HAP-1 (cell line): ENCODE measurements around the gene MIDN.

ENCODE experiments used
- DNase-seq, 2 experiments: peaks; one replicate each; pipeline ENCODE4 v3.0.0-alpha.2; 2016 to 2020; ENCODE audit warnings: low spot score in 2 of 2
- H3K27me3 ChIP-seq: fragments of 250-450 bp; sonication (Bioruptor Pico); 2 replicates; pipeline ENCODE4 v1.5.1; 2020; ENCODE audit warnings: low read depth, mild to moderate bottlenecking, moderate library complexity
- H3K36me3 ChIP-seq: fragments of 250-450 bp; sonication (Bioruptor Pico); replicated peaks from 2 replicates; pipeline ENCODE4 v1.5.1; 2020; ENCODE audit warnings: mild to moderate bottlenecking
- H3K4me1 ChIP-seq: fragments of 250-450 bp; sonication (Bioruptor Pico); 2 replicates; pipeline ENCODE4 v1.5.1; 2020; ENCODE audit warnings: mild to moderate bottlenecking
- H3K4me3 ChIP-seq: fragments of 250-450 bp; sonication (Bioruptor Pico); 2 replicates; pipeline ENCODE4 v1.5.1; 2020; ENCODE audit warnings: mild to moderate bottlenecking, moderate library complexity
- H3K9me3 ChIP-seq: fragments of 250-450 bp; sonication (Bioruptor Pico); 2 replicates; pipeline ENCODE4 v1.5.1; 2020; ENCODE audit warnings: mild to moderate bottlenecking, moderate library complexity
- in situ Hi-C: fragments of 300-500 bp; cut with MboI; formaldehyde crosslinking; loops from 3 replicates; pipeline ENCODE4 v1.14.3; 2020; ENCODE audit warnings: low sequenced_read_pairs, inconsistent platforms, mixed read lengths

MIDN gene

DNA sequence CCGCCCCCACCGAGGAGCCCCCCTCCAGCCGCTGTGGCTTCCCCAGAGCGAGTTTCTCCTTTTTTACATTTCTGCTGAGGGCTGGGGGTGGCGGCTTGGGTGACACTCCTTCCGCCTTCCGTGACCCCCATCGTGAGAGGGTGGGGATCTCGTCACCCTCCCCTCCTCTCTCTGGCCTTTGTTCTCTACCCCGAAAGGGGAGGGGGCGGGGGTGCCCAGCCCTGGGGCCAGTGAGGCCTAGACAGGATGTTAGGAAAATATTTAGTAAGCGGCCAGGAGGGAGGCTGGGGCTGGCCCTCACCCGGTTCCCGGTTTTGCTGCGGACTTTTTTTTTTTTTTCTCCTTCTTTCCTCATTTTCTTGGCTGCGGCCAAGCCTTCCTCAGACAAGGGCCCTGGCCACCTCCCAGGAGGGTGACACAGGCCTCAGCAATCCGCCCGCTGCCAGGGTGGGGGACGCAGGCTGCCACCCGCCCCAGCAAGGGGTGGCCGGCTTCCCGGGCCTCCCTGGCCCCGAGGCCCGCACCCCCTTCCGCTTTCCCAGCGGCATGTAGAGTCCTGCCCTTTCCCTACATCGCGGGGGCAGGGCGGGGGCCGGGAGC lies 3.9 kb downstream of the MIDN start:
- 0 out of 2 replicates have a peak, but pooled peaks cover 4% of the 10 kb centered on the region for H3K4me1 ChIP-seq
- in situ Hi-C loops: no loop called here
- no peaks in the 10 kb centered on the region for H3K27me3 ChIP-seq
- no peak for DNase-seq
- peak overlapping the region; percentile 83 for H3K4me3 ChIP-seq
- H3K36me3 ChIP-seq: peaks cover 51% of the 10 kb centered on the region
- H3K9me3 ChIP-seq: no peaks in the 10 kb centered on the region

DNA sequence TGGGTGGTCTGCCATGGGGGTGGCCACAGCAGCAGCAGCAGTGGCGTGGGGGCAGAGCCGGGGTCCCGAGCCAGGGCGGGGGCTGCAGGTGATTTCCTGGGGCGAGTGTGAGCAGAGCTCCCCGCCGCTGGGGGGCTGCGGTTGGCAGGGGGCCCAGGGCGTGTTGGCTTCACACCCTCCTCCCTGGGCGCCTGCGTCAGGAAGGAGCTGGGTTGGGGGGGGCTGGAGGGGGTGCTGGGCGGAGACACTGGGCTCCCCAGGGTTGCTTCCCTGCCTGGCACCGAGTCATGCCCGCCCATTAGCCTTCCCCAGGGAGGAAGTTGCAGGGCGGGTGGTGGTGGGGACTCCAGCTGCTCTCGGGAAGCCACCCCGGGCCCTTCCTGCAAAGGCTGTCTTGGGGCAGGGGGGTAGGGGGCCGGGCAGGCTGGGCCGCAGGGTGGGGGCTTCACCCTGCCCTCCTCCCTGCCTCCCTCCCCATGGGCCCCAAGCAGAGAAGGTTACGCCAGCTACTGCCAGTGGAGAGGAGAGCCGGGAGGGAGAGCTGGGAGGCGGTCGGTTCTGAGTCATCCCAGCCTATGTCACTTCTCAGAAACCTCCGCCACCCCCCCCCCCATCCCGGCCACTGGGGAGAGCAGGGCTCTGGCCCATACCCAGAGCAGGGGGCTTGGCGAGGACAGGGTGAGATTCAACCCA lies 4.6 kb downstream of the MIDN start:
- DNase-seq: no peak
- H3K4me1 ChIP-seq: 0 out of 2 replicates have a peak, but pooled peaks cover 2% of the 10 kb centered on the region

DNA sequence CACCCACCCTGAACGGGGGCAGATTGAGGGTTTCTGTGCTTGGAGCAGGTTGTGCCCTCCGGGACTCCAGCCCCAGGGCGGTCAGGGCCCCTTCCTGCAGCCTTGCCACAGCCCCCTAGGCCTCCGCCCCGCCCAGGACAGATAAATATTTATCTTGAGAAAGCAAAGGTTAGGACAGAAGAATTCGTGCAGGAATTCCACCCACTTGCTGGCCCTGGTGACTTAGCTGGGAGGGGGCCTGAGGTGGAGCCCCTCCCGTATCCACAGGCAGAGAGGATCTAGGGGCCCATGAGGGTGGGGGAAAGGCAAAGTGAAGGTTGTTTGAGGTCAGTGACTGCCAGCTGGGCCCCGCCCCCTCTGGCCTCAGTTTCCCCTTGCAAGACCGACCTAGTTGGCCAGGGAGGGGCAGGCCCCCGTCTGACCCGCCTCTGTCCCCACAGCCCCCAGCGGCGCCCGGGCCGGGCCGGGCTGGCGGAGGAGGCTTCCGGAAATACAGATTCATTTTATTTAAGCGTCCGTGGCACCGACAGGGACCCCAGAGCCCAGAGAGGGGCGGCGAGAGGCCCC lies 5.2 kb downstream of the MIDN start:
- in situ Hi-C loops: no loop called here
- Histone ChIP-seq H3K27me3 (no peaks in the 10 kb centered on the region), H3K4me3 (no peak overlapping the region), H3K4me1 (no peaks in the 10 kb centered on the region), H3K36me3 (peaks cover 54% of the 10 kb centered on the region), H3K9me3 (no peaks in the 10 kb centered on the region)
- no peak for DNase-seq

More for the DNA sequence above, 4.6 kb downstream of the MIDN start:
- in situ Hi-C loops: no loop called here
- H3K36me3 ChIP-seq: peaks cover 54% of the 10 kb centered on the region
- H3K9me3 ChIP-seq: no peaks in the 10 kb centered on the region
- no peaks in the 10 kb centered on the region for H3K27me3 ChIP-seq
- no peak overlapping the region for H3K4me3 ChIP-seq

DNA sequence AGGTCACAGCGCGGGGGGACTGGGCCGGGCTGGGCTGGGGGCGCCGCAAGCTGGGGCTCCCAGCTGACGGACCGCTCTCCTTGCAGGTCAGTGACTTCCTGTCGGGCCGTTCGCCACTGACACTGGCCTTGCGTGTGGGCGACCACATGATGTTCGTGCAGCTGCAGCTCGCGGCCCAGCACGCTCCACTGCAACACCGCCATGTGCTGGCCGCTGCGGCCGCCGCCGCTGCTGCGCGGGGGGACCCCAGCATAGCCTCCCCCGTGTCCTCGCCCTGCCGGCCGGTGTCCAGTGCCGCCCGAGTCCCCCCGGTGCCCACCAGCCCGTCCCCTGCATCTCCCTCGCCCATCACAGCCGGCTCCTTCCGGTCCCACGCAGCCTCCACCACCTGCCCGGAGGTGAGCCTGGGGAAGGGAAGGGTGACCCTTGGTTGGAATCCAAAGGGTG lies 5.7 kb downstream of the MIDN start:
- H3K4me1 ChIP-seq: no peaks in the 10 kb centered on the region; the same call in 1 of the 2 replicates
- H3K27me3 ChIP-seq: no peaks in the 10 kb centered on the region
- H3K4me3 ChIP-seq: no peak overlapping the region
- no peaks in the 10 kb centered on the region for H3K9me3 ChIP-seq
- H3K36me3 ChIP-seq: peaks cover 54% of the 10 kb centered on the region
- DNase-seq: no peak
- in situ Hi-C loops: no loop called here

DNA sequence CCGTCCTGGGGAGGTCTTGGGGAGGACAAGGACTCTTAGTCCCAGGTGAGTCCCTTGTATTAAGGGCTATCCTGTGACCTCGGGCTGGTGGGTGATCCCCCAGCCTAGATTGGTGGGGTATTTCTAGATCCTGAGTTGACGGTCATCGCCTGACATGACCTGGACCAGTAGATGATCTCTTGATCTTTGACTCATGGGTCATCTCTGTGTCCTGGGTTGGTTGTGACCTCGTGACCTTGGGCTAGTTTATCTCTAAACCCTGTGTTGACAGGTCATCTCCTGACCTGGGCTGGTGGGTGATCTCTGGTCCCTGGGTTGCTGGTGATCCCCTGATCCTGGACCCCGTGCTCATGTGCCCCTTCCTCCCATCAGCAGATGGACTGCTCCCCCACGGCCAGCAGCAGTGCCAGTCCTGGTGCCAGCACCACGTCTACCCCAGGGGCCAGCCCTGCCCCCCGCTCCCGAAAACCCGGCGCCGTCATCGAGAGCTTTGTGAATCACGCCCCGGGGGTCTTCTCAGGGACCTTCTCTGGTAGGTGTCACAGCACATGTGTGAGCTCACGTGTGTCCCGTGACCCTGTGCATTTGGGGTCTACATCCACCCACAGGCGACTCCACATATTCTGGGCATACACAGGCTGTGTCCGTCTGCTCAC lies 6.3 kb downstream of the MIDN start:
- in situ Hi-C loops: no loop called here
- DNase-seq: no peak
- H3K9me3 ChIP-seq: no peaks in the 10 kb centered on the region
- no peak overlapping the region for H3K4me3 ChIP-seq
- no peaks in the 10 kb centered on the region for H3K27me3 ChIP-seq
- peaks cover 4% of the 10 kb centered on the region for H3K4me1 ChIP-seq
- H3K36me3 ChIP-seq: peaks cover 57% of the 10 kb centered on the region

DNA sequence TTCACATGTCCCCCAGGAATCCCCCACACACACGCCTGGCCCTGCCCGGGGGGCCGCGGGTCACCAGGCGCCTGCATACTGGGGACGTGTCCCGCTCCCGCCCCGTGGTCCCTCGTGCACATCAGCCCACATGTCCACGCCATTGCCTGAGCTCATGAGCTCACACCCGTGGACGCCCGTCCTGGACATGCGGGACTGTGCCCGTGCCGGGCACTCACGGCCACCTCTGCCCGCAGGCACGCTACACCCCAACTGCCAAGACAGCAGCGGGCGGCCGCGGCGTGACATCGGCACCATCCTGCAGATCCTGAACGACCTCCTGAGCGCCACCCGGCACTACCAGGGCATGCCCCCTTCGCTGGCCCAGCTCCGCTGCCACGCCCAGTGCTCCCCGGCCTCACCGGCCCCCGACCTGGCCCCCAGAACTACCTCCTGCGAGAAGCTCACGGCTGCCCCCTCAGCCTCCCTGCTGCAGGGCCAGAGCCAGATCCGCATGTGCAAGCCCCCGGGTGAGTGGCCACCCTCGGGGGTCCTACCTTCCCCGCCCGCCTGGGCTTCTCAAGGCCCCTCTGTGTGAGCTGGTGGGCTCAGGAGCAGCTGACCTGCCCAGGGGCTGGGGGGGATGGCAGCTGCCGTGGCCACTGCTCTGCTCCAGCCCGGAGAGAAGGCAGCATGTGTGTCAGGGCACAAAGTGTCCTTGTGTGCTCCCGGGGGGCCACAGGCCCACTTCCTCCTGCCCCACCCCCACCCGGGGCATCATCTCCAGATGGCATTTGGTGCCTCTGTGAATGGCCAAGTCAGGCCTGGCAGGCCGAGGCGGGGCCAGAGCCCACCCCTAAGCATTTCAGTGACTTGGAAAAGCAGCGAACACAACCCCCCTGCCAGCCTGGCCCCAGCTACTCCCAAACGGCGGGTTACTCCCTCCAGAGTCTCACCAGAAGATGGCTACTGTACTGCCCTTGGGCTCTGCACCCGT lies 7.1 kb downstream of the MIDN start:
- no peaks in the 10 kb centered on the region for H3K9me3 ChIP-seq
- no peak overlapping the region for H3K4me3 ChIP-seq
- in situ Hi-C loops: no loop called here
- H3K4me1 ChIP-seq: peaks cover 8% of the 10 kb centered on the region
- H3K36me3 ChIP-seq: peaks cover 57% of the 10 kb centered on the region
- no peak for DNase-seq
- H3K27me3 ChIP-seq: no peaks in the 10 kb centered on the region

DNA sequence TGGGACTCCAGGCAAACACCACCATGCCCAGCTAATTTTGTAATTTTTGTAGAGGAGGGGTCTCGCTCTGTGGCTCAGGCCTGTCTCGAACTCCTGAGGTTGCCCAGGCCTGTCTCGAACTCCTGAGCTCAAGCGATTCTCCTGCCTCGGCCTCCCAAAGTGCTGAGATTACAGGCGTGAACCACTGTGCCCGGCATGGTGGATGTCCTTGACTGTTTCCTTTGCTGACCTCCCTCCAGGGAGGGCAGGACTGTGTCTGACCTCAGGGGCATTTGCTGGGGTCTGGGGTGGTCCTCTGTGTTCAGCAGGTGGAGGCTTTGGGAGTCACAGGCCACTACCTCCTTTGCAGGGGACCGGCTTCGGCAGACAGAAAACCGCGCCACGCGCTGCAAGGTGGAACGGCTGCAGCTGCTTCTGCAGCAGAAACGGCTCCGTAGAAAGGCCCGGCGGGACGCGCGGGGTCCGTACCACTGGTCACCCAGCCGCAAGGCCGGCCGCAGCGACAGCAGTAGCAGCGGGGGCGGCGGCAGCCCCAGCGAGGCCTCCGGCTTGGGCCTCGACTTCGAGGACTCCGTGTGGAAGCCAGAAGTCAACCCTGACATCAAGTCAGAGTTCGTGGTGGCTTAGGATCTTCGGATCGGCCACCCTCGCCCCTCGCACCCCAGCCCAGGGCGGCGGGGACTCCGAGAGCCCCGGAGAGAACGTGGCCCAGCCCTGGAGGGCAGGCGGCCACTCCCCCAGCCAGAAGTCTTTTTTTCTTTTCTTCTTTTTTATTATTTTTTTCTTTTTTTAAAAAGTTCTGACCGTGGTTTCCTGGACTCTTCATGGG lies 8.5 kb downstream of the MIDN start:
- Histone ChIP-seq H3K4me3 (no peak overlapping the region), H3K27me3 (no peaks in the 10 kb centered on the region), H3K36me3 (peaks cover 47% of the 10 kb centered on the region), H3K9me3 (no peaks in the 10 kb centered on the region), H3K4me1 (peaks cover 14% of the 10 kb centered on the region)
- no peak for DNase-seq
- in situ Hi-C loops: no loop called here

DNA sequence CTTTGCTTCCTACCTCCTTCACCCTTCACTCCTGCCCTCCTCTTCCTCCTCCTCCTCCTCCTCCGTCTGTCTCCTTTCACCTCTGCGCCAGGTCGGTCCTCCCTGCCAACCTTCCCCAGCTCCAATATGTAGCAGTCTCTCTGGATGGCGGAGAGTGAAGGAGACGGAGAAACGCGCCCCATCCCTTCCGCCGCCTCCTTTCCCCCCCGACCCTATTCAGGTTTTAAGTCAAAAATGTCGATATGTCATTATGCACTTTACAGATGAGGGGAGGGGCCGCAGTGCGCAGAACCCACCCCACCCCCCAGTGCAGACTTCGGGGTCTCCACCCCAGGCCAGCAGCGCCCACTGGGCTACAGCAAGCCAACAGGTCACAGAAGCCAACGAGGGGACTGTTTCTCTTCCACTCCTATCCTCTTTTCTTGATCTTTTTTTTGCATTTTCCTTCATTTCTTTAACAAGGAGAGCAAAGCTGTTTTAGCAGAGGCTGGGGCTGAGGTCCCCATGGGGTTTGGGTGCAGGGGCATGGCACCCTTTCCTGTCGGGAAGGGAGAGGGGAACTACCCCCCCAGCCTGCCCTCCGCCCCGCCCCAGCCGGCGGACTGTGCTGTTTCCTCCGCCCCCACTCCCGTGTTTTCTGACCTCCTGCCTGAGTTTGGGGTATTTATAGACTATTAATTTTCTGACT lies 9.2 kb downstream of the MIDN start:
- in situ Hi-C loops: no loop called here
- H3K36me3 ChIP-seq: peaks cover 46% of the 10 kb centered on the region
- peaks cover 21% of the 10 kb centered on the region for H3K4me1 ChIP-seq
- H3K27me3 ChIP-seq: no peaks in the 10 kb centered on the region
- no peaks in the 10 kb centered on the region for H3K9me3 ChIP-seq
- DNase-seq: no peak
- no peak overlapping the region for H3K4me3 ChIP-seq

DNA sequence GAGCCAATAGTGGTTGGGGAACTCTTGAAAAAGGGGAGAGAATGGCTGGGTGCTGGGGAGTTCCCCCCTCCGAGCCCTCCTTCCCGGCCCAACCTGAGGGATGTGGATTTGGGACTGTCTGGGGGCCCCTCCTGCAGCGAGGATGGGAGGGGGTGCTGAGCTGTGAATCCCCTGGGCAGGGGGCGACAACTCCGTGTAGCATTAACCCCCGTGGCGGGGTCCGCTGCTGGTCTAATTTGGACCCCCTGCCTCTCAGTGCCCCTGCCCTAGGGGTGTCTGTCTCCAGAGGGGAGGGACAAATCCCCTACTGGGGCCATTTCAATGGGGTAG lies 9.7 kb downstream of the MIDN start:
- no peak for DNase-seq
- peaks cover 23% of the 10 kb centered on the region for H3K4me1 ChIP-seq
- H3K4me3 ChIP-seq: no peak overlapping the region
- H3K36me3 ChIP-seq: peaks cover 46% of the 10 kb centered on the region
- H3K9me3 ChIP-seq: no peaks in the 10 kb centered on the region
- H3K27me3 ChIP-seq: no peaks in the 10 kb centered on the region
- in situ Hi-C loops: no loop called here

DNA sequence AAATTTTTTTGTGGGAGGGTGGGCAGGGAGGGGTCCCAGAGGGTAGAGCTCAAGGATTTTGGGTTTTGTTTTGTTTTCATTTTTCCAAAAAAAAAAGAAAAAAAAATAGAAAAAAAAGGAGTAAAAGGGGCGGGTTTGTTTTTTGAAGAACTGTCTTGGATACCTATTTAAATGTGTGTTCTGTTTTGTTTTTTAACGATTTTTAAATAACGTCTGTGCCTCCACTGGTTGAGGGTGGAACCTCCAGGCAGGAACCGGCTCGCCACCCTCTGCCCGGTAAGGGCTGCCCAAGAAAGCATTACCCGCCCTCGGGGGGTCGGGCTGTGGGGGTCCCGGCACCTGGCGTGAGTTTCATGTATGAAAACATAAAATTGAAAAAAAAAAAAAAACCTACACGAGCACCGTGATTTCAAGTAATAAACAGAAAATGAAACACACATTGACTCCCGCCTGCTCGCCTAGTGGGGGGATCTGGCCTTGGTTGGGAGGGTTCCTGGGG lies 10.4 kb downstream of the MIDN start:
- Histone ChIP-seq H3K4me3 (no peak overlapping the region), H3K27me3 (no peaks in the 10 kb centered on the region), H3K4me1 (peaks cover 23% of the 10 kb centered on the region), H3K36me3 (peaks cover 41% of the 10 kb centered on the region), H3K9me3 (no peaks in the 10 kb centered on the region)
- no peak for DNase-seq
- in situ Hi-C loops: no loop called here

DNA sequence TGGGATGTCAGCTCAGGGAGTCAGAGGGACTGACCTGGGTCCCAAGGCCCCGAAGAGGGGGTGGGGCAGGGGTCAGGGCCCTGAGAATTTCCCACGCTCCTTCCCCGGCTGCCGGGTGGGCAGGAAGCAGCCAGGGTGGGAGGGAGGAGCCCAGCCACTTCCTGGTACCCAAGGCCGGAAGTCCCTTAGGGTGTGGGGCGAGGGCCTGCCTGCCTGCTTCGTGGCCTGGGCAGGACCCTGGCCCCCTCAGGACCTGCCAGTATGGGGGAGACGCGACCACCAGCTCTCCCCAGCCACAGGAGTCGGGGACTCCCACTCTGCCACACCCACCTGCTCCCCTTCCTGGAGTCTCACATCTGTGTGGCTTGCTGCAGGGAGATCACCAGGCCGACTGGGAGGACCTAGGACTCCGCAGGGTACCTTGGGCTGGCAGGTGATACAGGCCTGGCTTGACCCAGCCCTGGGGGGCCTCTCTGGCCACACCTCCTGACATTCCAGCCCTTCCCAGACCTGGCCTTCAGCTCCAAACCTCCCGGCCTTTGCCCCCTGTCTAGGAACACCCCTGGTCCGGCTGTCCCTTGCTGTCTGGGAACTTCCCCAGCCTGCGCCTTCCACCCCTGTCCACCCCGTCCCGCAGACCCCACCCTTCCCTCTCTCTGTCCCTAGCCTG lies 11.0 kb downstream of the MIDN start:
- in situ Hi-C loops: no loop called here
- Histone ChIP-seq H3K36me3 (peaks cover 35% of the 10 kb centered on the region), H3K4me1 (peaks cover 23% of the 10 kb centered on the region), H3K27me3 (no peaks in the 10 kb centered on the region), H3K9me3 (no peaks in the 10 kb centered on the region), H3K4me3 (no peak overlapping the region)
- DNase-seq: no peak
